Breast epithelium (tissue), 4 donors: ENCODE data around the gene C22orf15. TPM values are rescaled to one million over a fixed set of nuclear protein-coding genes. Genes with fewer than 3 reads are reported as not detected.
"Not testable (repeated sequence)": the region's sequence is repeated elsewhere in the genome, so short reads cannot be mapped to it uniquely, and the experiment has no call there.

Source experiments
- DNase-seq, 2 donors: peaks; one replicate each; pipeline ENCODE4 v3.0.0-alpha.2; 2019; ENCODE audit warnings: low spot score in 2 of 2
- H3K27ac ChIP-seq, 2 donors: fragments of 200-600 bp; sonication (generic) in 1 of 2; one replicate each; pipeline ENCODE4 v1.5.1; 2016 to 2019; ENCODE audit warnings: mild to moderate bottlenecking in 1 of 2
- H3K27me3 ChIP-seq, 2 donors: fragments of 200-600 bp; sonication (generic) in 1 of 2; one replicate each; pipeline versions ENCODE4 v1.5.1 to v1.6.0; 2017 to 2019; ENCODE audit warnings: control low read depth in 1 of 2, mild to moderate bottlenecking in 1 of 2
- H3K36me3 ChIP-seq: fragments of 200-600 bp; one replicate; pipeline ENCODE4 v1.5.1; 2019
- H3K4me1 ChIP-seq, 2 donors: fragments of 200-600 bp; sonication (generic); one replicate each; pipeline ENCODE4 v1.5.1; 2016 to 2019; ENCODE audit warnings: control low read depth in 1 of 2
- H3K4me3 ChIP-seq, 3 donors: fragments of 200-600 bp; sonication (generic); 1 replicate in 2 of 3; 2 replicates in 1 of 3; pipeline ENCODE4 v1.5.1; 2016 to 2019; ENCODE audit warnings: mild to moderate bottlenecking in 3 of 3, moderate library complexity in 2 of 3
- H3K9me3 ChIP-seq, 2 donors: fragments of 200-600 bp; sonication (generic) in 1 of 2; one replicate each; pipeline ENCODE4 v1.5.1; 2016 to 2019; ENCODE audit warnings: control low read depth in 1 of 2
- POLR2A ChIP-seq: fragments of 450-650 bp; IDR thresholded peaks from one replicate; pipeline ENCODE4 v1.6.1; 2016; ENCODE audit warnings: antibody characterized with exemption, mild to moderate bottlenecking, moderate library complexity
- POLR2AphosphoS5 ChIP-seq, 3 donors: sonication (generic); formaldehyde crosslinking; IDR thresholded peaks; one replicate each; pipeline ENCODE4 v1.6.1; 2017; ENCODE audit warnings: antibody characterized with exemption in 3 of 3
- intact Hi-C: fragments of 100-400 bp; cut with DNase I; formaldehyde crosslinking; loops from one replicate; pipeline ENCODE4 v1.15.1; 2023; ENCODE audit warnings: low total_unique reads
- total RNA-seq, 3 donors: library from RNA; depleted of rRNA; stranded (reverse); fragments of >200 nt; gene quantifications; one replicate each; pipeline ENCODE4 v1.1.0, GENCODE V29; 2016
- TF ChIP-seq, protein P1 (sequence below), 3 donors: fragments of 450-650 bp; IDR thresholded peaks; one replicate each; pipeline ENCODE4 v1.5.1; 2016 to 2017; ENCODE audit warnings: antibody characterized with exemption in 3 of 3, mild to moderate bottlenecking in 3 of 3, moderate library complexity in 3 of 3

Gene C22orf15
- total RNA-seq, 3 donors from 2014 or later, result not detected

DNA sequence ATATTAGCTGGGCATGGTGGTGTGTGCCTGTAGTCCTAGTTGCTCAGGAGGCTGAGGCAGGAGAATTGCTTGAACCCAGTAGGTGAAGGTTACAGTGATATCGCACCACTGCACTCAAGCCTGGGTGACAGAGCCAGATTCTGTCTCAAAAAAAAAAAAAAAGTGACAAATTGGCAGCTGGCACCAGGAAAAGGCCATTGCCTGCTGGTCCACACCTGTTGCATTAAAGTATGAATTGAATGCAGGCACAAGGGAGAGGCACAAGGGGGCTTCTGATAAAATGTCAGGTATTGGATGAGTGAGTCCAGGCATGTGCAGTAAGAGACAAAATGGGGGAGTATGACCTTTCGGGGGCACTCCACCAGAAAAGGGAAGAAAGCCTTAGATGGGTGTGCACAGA is 40.1 kb upstream of the C22orf15 start:
- intact Hi-C loops, result no loop called here
- H3K9me3 ChIP-seq, result no peaks in the 10 kb centered on the region
- TF ChIP-seq POLR2A, result no peak
- no peak for TF ChIP-seq POLR2AphosphoS5 (IDR thresholded peaks at IDR 0.05)
- DNase-seq, result no peak
- no peak overlapping the region for H3K4me3 ChIP-seq
- no peaks in the 10 kb centered on the region for H3K36me3 ChIP-seq
- H3K27me3 ChIP-seq, result no peaks in the 10 kb centered on the region
- no peak overlapping the region for H3K27ac ChIP-seq
- H3K4me1 ChIP-seq, result no peaks in the 10 kb centered on the region

- H3K4me3 ChIP-seq, H3K4me1 ChIP-seq, intact Hi-C loops, H3K36me3 ChIP-seq, H3K27me3 ChIP-seq, DNase-seq, H3K9me3 ChIP-seq, H3K27ac ChIP-seq: not testable (repeated sequence)
Observed at GRCh38 chr22:23728108-23728507, 34.7 kb upstream of the C22orf15 start.

GRCh38 chr22:23737696-23738095 is 25.1 kb upstream of the C22orf15 start:
- Histone ChIP-seq H3K9me3 (no peaks in the 10 kb centered on the region), H3K27ac (no peak overlapping the region), H3K36me3 (no peaks in the 10 kb centered on the region), H3K27me3 (no peaks in the 10 kb centered on the region), H3K4me3 (no peak overlapping the region), H3K4me1 (no peaks in the 10 kb centered on the region)
- intact Hi-C loops, result no loop called here
- no peak for DNase-seq
- no peak for TF ChIP-seq POLR2AphosphoS5 (IDR thresholded peaks at IDR 0.05)
- TF ChIP-seq POLR2A, result no peak
- TF ChIP-seq, protein P1, sequence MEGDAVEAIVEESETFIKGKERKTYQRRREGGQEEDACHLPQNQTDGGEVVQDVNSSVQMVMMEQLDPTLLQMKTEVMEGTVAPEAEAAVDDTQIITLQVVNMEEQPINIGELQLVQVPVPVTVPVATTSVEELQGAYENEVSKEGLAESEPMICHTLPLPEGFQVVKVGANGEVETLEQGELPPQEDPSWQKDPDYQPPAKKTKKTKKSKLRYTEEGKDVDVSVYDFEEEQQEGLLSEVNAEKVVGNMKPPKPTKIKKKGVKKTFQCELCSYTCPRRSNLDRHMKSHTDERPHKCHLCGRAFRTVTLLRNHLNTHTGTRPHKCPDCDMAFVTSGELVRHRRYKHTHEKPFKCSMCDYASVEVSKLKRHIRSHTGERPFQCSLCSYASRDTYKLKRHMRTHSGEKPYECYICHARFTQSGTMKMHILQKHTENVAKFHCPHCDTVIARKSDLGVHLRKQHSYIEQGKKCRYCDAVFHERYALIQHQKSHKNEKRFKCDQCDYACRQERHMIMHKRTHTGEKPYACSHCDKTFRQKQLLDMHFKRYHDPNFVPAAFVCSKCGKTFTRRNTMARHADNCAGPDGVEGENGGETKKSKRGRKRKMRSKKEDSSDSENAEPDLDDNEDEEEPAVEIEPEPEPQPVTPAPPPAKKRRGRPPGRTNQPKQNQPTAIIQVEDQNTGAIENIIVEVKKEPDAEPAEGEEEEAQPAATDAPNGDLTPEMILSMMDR (IDR thresholded peaks at IDR 0.05), result no peak

DNA sequence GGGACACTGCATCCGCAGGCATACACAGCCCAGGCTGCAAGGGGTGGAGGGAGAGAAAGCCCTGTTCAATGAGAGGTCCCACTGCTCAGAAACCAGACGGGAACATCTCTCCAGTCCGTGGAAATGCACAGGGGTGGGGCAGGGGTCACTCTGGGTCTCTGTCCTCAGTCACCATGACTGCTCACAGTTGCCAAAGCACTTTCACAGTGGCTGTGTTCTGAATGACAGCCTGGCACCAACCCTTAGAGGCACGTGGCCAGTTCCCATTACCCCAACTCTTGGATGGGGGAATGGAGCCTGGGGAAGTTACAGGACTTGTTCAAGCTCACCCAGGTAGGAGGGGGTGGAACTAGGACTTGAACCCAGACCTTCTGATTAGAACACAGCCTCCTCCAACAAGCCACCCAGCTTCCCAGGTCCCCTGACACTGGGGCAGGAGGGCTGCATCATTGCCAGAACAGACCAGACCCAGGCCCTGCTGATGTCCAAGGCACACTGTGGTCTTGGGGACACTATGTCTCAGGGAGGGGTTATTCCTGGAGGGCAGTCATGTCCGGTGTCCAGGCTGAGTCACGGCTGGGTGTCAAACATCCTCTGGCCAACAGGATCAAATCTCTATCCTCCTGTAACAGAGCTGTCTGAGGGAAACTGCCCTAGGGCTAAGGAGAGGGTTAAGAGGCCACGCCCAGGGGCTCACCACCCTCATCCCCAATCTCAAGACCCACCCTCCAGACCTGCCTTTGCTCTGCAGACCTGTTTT is 20.1 kb upstream of the C22orf15 start:
- intact Hi-C loops, result no loop called here
- Histone ChIP-seq H3K27me3 (no peaks in the 10 kb centered on the region), H3K36me3 (peaks cover 5% of the 10 kb centered on the region), H3K4me3 (no peak overlapping the region), H3K9me3 (no peaks in the 10 kb centered on the region), H3K4me1 (no peaks in the 10 kb centered on the region), H3K27ac (peak overlapping the region in 1 of 2 donors; percentile 43)
- no peak for TF ChIP-seq POLR2A
- no peak for TF ChIP-seq POLR2AphosphoS5 (IDR thresholded peaks at IDR 0.05)
- no peak for DNase-seq

- Histone ChIP-seq H3K4me1 (no peaks in the 10 kb centered on the region), H3K36me3 (peaks cover 5% of the 10 kb centered on the region), H3K27ac (peak overlapping the region in 1 of 2 donors; percentile 43), H3K9me3 (no peaks in the 10 kb centered on the region), H3K27me3 (no peaks in the 10 kb centered on the region), H3K4me3 (no peak overlapping the region)
- intact Hi-C loops, result no loop called here
- TF ChIP-seq, protein P1 (IDR thresholded peaks at IDR 0.05), result no peak
- TF ChIP-seq POLR2AphosphoS5 (IDR thresholded peaks at IDR 0.05), result no peak
- DNase-seq, result no peak
Observed at GRCh38 chr22:23743303-23743705, 19.5 kb upstream of the C22orf15 start.

DNA sequence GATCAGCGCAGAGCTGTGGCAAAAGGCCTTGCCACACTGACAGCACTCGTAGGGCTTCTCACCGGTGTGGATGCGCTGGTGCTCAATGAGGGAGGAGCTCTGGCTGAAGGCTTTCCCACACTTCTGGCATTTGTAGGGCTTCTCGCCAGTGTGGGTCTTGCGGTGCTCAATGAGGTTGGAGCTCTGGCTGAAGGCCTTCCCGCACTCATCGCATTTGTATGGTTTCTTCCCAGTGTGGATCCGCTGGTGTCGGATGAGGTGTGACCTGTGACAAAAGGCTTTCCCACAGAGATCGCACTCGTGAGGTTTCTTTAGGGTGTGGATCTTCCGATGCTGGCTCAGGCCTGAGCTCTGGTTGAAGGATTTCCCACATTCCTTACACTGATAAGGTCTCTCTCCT is 18.8 kb upstream of the C22orf15 start:
- Histone ChIP-seq H3K27ac (no peak overlapping the region), H3K27me3 (no peaks in the 10 kb centered on the region), H3K9me3 (no peaks in the 10 kb centered on the region), H3K36me3 (peaks cover 5% of the 10 kb centered on the region), H3K4me1 (no peaks in the 10 kb centered on the region), H3K4me3 (no peak overlapping the region)
- intact Hi-C loops, result no loop called here
- TF ChIP-seq, protein P1 (IDR thresholded peaks at IDR 0.05), result no peak
- TF ChIP-seq POLR2A (no peak), POLR2AphosphoS5 (IDR thresholded peaks at IDR 0.05) (no peak)
- DNase-seq, result no peak
